NCI-H1694 treated with DMSO at 0.1 percent for 48 hours (cell line): Measurements from ENCODE around the gene CHCHD3.
"Not testable (repeated sequence)": the region's sequence is repeated elsewhere in the genome, so short reads cannot be mapped to it uniquely, and the experiment has no call there.

Source experiments
- DNase-seq: peaks from one replicate; lab custom pipeline; 2025; lab: John Stamatoyannopoulos, UW

Gene CHCHD3

DNA sequence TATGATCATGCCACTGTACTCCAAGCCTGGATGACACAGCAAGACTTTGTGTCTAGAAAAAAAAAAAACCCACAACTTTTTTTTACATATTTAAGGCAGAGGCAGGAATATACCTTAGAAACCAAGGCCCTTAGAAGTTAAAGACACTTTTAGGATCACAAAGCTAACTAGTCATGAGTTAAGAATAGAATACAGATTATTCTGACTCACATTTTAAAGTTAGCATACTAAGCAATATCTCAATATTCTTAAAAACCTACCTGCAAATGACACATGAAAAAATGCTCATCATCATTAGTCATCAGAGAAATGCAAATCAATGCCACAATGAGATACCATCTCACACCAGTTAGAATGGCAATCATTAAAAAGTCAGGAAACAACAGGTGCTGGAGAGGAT lies 177.7 kb downstream of the CHCHD3 start:
- no peak for DNase-seq

DNA sequence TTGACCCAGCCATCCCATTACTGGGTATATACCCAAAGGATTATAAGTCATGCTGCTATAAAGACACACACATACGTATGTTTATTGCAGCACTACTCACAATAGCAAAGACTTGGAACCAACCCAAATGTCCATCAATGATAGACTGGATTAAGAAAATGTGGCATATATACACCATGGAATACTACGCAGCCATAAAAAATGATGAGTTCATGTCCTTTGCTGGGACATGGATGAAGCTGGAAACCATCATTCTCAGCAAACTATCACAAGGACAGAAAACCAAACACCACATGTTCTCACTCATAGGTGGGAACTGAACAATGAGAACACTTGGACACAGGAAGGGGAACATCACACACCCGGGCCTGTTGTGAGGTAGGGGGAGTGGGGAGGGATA lies 179.6 kb downstream of the CHCHD3 start:
- DNase-seq: not testable (repeated sequence)

DNA sequence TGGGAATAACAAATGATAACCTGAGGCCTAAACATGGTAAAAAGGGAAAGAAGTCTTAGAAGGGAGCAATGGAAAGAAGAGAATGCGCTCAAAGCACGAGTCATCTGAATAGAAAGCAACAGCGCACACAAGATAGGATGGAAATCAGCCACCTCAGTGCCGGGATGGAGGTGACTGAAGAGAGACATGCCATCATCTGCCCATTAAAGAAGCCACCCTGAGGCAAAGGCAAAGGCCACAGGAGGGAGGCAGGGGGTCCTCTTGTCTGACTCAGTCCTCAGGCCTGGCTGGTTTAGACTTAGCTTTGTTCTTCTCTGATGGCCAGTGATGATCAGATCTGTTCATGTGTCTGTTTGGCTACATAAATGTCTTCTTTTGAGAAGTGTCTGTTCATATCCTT lies 180.6 kb downstream of the CHCHD3 start:
- DNase-seq: no peak

DNA sequence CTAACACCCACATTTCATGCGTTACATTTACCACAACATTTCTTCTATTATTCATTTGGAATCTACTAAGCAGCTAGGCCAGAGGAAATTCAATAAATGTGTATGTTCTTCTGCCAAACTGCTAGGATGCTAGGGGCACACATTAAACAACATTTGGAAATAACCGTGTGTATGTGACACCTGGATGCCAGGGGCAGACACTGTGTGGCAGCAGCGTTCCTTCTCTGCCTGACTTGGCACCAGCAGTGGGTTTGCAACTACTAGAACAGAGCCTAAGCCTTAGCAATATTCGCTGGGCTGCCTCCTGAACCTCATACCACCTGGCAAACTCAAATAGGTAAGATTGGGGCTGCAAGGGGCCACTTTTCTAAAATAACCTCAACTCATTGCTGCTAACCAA lies 182.1 kb downstream of the CHCHD3 start:
- peak; percentile 29 for DNase-seq

DNA sequence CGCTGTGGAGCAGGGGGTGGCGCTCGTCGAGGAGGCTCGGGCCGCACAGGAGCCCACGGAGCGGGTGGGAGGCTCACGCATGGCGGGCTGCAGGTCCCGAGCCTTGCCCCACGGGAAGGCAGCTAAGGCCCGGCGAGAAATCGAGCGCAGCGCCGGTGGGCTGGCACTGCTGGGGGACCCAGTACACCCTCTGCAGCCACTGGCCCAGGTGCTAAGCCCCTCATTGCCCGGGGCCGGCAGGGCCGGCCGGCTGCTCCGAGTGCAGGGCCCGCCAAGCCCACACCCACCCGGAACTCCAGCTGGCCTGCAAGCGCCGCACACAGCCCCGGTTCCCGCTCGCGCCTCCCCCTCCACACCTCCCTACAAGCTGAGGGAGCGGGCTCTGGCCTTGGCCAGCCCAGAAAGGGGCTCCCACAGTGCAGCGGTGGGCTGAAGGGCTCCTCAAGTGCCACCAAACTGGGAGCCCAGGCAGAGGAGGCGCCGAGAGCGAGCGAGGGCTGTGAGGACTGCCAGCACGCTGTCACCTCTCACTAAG lies 183.2 kb downstream of the CHCHD3 start:
- DNase-seq: not testable (repeated sequence)

DNA sequence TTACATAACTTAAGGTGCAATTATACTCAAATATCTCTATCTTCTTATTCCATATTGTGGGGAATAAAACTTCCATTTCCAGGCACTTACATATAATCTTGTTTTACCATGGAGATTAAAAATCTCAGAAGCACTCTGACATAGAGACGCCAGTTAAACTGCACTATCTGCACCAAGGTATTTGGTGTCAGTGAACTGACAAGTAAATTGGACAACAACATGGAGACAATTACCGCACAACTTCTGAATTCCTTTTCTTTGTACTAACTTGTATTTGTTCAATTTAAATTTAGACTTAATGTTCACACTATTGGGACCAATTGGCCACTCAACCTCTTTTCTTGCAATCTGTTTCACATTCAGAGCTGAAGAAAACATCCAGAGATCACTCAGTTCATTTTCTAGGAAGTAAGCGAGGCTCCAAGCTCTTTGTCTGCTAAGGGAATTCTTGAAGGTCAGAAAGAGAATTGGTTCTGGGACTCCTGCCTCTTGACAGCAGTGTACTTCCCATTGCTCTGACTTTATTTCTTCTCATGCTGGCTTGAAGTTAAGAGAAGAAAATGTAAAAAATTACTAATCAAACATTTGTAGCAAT lies 184.7 kb downstream of the CHCHD3 start:
- DNase-seq: no peak

DNA sequence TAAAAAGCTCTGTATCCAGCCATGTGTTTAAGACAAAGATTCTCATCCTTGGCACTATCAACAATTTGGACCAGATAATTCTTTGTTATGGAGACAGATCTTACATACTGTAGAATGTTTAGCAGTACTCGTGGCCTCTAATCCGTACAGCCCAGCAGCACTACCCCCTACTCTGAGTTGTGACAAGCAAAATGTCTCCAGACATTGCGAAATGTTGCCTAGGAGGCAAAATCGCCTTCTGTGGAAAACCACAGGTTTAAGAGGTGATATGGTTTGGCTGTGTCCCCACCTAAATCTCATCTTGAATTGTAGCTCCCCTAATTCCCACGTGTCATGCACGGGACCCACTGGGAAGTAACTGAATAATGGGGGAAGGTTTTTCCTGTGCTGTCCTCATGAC lies 186.7 kb downstream of the CHCHD3 start:
- DNase-seq: no peak

DNA sequence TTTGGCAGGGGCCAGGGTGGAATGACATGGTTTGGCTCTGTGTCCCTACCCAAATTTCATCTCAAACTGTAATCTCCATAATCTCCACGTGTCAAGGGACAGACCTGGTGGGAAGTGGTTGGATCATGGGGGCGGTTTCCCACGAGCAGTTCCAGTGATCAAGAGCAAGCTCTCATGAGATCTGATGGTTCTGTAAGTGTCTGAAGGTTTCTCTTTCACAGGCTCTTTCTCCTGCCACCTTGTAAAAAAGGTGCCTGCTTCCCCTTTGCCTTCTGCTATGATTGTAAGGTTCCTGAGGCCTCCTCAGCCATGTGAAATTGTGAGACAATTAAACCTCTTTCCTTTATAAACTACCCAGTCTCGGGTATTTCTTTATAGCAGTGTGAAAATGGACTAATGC lies 188.3 kb downstream of the CHCHD3 start:
- DNase-seq: no peak

DNA sequence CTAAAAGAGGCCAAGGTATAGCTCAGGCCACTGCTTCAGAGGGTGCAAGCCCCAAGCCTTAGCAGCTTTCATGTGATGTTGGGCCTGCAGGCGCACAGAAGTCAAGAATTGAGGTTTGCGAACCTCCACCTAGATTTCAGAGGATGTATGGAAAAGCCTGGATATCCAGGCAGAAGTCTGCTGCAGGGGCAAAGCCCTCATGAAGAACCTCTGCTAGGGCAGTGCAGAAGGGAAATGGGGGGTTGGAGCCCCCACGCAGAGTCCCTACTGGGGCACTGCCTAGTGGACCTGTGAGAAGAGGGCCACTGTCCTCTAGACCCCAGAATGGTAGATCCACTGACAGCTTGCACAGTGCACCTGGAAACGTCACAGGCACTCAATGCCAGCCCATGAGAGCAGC lies 189.1 kb downstream of the CHCHD3 start:
- not testable (repeated sequence) for DNase-seq

DNA sequence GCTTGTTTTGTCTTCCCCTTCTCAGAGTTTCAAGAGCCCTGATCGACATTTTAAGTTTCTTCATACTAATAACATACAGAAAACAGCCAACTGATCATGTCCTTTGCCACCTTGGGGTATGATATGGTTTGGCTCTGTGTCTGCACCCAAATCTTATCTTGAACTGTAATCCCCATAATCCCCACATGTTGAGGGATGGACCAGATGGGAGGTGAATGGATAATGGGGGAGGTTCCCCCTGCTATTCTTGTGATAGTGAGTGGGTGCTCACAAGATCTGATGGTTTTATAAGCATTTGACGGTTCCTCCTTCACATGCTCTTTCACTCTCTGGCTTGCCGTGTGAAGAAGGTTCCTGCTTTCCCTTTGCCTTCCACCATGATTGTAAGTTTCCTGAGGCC lies 190.3 kb downstream of the CHCHD3 start:
- no peak for DNase-seq

DNA sequence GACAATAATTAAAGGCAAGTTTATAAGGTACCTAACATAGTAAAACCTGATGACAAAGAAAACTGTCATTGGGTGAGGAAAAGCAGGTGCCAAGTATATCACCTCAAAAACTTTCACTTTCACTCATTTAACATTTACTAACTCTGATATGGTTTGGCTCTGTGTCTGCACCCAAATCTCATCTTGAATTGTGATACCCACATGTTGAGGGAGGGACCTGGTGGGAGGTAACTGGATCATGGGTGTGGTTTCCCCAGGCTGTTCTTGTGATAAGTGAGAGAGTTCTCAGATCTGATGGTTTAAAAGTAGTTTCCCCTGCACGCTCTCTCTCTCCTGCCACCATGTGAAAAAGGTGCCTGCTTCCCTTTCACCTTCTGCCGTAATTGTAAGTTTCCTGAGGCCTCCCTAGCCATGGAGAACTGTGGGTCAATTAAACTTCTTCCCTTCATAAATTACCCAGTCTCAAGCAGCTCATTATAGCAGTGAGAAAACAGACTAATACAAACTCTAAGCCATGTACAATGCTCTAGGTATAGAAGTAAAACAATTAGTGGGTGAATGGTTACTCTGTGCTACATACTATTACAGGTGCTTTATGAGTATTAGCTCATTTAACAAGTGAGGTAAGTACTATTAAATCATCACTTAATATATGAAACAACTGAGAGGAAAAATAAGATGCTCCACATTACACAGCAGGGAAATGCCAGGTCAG lies 199.0 kb downstream of the CHCHD3 start:
- no peak for DNase-seq

DNA sequence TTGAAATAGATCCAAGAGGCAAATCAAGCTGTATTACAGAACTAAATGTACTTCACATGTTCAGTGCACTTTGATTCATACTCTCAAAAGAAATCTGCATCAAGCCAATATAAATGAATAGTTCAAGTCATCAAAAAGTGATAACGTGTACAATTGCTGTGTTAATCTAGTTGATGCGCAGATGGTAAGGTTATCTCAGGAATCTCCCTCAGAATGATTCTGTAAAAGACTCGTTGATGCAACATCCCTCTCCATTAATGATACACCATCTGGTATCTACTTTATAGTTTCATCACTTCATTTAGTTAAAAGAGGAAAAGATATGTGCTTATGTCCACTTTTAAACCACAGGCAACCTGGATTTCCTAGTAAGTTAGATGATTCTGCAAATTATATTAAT lies 200.6 kb downstream of the CHCHD3 start:
- peak; percentile 66 for DNase-seq

DNA sequence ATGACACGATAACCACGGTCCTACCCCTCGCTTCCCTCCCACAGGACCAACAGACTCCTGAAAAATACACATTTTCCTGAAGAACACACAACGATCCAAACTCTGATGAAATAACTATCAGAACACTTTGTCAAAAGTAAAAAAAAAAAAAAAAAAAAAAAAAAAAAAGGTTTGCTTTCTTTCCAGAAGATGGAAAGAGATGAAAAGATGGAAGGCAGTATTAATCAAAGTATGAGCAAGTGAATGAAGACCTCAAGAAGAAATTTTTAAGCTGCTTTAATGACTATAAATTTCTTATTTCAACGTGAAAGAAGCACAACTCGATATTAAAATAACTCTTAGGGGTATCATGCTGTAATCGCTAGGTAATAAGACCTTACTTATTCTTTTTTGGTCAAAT lies 202.3 kb downstream of the CHCHD3 start:
- DNase-seq: no peak

DNA sequence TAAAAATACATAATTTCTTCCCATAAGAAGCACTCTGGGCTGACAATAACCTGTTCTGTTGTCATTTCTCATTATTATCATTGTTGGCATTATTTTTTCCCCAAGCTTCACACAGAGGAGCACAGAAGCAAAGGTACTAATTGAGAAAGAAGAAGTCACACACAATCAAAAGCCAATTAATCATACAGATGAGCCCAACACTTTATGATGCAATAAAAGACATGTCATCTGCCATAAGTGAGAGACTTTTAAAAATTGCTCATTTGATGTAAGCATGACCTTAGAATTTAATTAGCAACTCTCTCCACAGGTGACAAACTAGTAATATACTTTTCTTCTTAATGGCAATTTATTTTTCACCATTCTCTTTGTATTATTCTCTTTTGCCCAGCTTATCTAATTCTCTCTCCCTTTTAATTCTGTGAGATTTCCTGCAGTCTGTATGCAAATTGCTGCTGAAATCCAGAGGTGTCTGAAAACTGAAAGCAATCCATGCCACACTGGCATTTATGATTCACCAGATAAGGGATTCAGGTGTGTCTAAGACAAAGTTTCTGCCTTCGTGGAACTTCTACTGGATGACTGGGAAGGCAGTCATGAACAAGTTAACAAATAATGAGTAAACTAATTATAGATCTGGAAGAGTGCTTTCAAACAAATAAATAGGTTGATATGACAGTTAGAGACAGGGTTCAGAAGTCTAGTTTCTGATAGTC lies 203.5 kb downstream of the CHCHD3 start:
- no peak for DNase-seq

DNA sequence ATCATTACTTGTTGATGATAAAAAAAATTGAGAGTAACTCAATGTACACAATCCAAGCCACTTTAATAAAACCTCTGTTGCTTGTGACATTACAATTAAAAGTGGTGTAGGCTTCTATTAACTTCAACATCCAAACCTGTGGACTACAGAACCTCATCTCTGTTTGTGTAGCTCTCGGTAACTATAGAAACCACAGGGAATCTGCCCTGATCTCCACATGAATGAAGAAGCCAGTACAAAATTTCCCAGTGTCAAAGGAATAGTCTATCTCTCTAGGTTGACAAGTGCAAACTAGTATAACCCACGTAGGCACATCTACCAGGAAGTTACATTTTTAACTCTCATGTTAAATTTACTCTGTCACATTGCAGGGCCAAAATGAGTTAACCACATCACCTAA lies 204.3 kb downstream of the CHCHD3 start:
- no peak for DNase-seq

DNA sequence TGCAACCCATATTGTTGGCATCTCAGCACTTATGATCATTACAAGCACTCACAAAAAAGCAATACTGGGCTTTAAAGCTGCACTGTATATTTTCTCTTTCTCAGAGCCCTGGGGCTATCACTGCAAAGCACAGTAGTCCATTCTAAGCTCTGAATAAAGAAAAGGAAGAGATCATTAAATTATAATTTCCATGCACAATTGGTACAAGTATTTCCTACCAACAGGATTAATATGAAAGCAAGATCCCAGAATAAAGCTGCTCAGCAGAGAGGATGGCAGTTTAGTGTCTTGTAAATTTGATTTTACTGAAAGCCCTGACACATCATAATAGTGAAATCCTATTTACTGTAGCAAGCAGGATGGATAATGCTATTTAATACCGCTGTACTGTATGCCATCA lies 205.3 kb downstream of the CHCHD3 start:
- no peak for DNase-seq

DNA sequence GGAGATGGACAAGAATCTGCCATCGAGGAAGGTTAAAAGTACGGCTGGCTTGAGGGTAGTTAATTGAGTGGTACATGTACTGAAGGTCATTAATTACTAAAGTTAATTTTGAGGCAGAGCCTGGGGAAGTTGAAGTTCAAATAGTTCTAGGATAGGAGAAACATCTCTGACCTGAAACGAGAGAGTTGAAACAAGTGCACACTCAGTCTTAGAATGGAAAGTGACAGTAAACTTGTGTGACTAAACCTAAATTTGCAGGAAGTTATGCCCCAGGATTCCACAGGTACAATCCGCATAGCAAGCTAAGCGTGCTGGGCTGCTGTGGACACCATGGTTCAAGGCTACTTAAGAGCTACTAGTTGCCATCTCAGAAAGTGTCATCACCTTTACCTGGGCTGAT lies 209.9 kb downstream of the CHCHD3 start:
- DNase-seq: no peak

DNA sequence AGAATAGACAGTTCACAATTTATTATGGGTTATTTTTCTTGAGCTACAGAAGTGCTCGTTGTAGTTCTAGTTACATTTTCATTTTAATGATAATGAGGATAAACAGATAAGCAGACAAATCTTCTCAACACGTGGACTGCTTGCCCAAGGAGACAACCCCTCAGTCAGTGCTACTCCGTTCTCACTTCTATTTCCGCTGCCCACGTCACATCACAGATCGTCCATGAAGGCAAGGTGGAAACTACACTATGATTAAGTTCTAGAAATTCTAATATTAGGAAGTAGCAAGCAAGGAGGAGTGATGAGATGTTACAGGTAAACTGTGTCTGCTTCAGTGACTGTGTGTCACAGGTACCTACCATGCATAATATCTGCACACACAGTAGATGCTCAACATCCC lies 210.5 kb downstream of the CHCHD3 start:
- no peak for DNase-seq

DNA sequence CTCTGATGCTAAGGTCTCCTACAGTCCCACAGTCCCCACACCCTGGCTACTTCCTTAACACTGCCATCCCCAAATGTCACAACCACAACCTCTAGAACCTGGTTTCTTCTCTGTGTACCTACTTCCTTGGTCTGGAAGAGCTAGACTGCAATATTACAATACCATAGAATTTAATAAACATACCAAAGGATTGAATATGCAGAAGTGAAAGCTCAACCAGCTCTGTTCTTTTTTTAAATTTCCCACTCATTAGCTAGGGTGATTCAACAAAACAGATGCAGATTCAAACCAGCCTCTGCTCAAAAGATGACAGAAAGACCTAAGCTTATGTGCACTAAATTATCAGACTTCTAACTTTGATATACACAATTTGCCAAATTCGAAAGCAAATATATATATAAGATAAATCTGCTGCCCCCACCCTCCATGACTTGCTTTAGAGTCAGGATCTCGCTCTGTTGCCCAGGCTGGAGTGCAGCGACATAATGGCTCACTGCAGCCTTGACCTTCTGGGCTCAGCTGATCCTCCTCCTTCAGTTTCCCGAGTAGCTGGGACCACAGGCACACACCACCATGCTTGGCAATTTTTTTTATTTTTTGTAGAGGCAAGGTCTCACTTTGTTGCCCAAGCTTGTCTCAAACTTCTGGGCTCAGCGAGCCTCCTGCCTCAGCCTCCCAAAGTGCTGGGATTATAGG lies 212.6 kb downstream of the CHCHD3 start:
- DNase-seq: no peak

DNA sequence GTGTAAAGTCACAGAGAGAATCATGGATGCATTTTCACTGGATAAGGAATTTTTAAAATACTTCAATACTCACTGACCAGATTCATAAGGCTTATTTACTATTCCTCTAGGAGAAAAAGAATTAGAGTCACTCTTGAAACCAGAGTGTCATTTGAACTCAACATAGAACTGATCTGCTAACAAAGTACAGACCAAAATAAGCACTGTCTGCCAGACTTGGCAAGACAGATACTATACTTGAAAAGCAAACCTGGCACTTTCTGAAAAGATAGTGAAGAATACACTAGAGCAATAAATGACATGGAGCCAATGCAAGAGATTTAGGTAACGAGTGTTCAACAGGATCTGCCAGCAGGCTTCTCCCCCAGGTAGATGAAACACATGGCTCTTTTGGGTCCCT lies 215.3 kb downstream of the CHCHD3 start:
- no peak for DNase-seq

DNA sequence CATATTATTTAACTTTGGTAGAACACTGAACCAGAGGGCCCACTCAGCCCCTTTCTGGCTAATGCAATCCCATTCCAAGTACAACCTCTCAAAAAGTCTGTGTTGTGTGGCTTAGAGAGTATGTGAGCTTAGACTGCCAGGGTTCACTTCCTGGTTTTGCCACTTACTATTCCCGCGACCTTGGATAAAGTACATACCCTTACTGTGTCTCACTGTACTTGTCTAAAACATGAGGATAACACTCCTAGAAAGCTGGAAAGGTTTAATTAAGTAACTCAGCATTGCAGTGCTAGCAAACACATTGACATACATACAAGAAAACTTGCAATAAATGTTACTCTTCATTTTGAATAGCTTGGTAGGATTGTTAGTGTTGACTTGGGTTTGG lies 215.8 kb downstream of the CHCHD3 start:
- no peak for DNase-seq

DNA sequence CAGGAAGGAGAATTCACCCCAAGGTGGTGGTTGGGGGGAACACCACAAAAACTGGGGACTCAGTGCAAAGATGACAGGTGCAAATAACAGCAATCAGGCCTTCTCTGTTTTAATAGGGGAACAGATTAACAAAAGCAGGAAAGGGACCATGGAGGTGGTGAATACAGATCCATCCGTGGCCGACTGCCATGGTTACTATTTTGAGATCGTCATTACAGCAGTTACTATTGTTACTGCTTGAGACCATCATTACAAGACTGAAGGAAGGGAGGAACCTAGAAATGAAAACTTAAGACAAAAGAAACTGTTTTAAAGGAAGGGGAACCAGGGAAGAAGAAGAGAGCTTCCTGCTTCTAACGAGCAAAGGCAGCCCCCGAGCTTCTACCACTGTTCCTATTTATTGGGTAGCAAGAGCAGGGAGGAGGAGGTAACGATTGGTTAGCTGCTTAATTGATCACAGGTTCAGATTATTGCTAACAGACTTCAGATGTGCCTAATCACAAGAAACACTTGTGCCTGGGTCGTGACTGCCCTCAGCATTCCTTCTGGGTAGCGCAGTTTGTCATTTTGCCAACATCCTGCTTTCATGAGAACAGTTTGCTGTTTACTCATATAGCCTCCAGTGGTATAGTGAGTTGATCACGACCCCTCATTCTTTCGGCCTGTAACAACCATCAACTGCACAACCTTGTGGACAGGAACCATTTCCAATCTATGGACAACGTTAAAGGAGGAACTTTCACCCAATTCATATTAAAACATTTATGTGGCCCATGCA lies 216.3 kb downstream of the CHCHD3 start:
- no peak for DNase-seq
